ENCODE results near the gene SEC14L1.

The SEC14L1 gene

GRCh38 chr17:77150196-77150595, 9.4 kb downstream of the SEC14L1 start:
- TF ChIP-seq YY1 (IDR thresholded peaks at IDR 0.05; ENCODE audit: low read depth) (no peak), NFIC (IDR thresholded peaks at IDR 0.05) (no peak), CEBPB (IDR thresholded peaks at IDR 0.05) (no peak)
- TF ChIP-seq, protein P1, sequence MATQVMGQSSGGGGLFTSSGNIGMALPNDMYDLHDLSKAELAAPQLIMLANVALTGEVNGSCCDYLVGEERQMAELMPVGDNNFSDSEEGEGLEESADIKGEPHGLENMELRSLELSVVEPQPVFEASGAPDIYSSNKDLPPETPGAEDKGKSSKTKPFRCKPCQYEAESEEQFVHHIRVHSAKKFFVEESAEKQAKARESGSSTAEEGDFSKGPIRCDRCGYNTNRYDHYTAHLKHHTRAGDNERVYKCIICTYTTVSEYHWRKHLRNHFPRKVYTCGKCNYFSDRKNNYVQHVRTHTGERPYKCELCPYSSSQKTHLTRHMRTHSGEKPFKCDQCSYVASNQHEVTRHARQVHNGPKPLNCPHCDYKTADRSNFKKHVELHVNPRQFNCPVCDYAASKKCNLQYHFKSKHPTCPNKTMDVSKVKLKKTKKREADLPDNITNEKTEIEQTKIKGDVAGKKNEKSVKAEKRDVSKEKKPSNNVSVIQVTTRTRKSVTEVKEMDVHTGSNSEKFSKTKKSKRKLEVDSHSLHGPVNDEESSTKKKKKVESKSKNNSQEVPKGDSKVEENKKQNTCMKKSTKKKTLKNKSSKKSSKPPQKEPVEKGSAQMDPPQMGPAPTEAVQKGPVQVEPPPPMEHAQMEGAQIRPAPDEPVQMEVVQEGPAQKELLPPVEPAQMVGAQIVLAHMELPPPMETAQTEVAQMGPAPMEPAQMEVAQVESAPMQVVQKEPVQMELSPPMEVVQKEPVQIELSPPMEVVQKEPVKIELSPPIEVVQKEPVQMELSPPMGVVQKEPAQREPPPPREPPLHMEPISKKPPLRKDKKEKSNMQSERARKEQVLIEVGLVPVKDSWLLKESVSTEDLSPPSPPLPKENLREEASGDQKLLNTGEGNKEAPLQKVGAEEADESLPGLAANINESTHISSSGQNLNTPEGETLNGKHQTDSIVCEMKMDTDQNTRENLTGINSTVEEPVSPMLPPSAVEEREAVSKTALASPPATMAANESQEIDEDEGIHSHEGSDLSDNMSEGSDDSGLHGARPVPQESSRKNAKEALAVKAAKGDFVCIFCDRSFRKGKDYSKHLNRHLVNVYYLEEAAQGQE (IDR thresholded peaks at IDR 0.05; ENCODE audit: low read depth) = no peak

DNA sequence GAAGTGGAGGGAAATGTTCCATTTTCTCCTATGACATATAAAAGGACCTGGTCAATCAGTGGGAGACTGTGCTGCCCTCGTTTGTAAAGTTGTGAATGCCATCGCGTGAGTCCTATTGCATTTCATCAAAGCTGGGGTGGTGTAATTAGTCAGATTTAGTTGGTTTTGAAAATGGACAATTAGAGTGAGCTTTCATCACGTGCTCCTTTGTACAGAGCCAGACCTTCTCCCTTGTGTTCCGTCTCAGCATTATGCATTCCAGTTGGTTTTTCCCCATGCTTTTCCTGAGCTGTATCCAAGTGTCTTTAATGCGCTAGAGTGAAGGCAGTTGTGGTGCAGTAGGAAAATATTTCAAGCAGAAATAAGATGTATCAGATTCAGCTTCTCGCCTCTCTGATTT, 10.4 kb downstream of the SEC14L1 start:
- TF ChIP-seq CEBPB (IDR thresholded peaks at IDR 0.05) = no peak
- TF ChIP-seq TEAD4 (IDR thresholded peaks at IDR 0.05) = no peak
- TF ChIP-seq YY1 (IDR thresholded peaks at IDR 0.05; ENCODE audit: low read depth) = no peak
- TF ChIP-seq TCF12 (IDR thresholded peaks at IDR 0.05; ENCODE audit: low read depth) = no peak
- TF ChIP-seq RAD21 (IDR thresholded peaks at IDR 0.05; ENCODE audit: low read depth) = no peak
- no peak for TF ChIP-seq MAX (IDR thresholded peaks at IDR 0.05)
- TF ChIP-seq CREB1 (IDR thresholded peaks at IDR 0.05; ENCODE audit: low read depth) = no peak
- TF ChIP-seq EP300 (IDR thresholded peaks at IDR 0.05; ENCODE audit: borderline replicate concordance) = no peak
- TF ChIP-seq, protein P1 (IDR thresholded peaks at IDR 0.05; ENCODE audit: low read depth) = no peak
- TF ChIP-seq FOXM1 (IDR thresholded peaks at IDR 0.05; ENCODE audit: borderline replicate concordance, low read depth) = no peak
- no peak for TF ChIP-seq USF1 (IDR thresholded peaks at IDR 0.05)
- TF ChIP-seq ZBTB7A (IDR thresholded peaks at IDR 0.05; ENCODE audit: low read depth) = no peak
- TF ChIP-seq TAF1 (IDR thresholded peaks at IDR 0.05; ENCODE audit: low read depth) = no peak
- no peak for TF ChIP-seq EGR1 (IDR thresholded peaks at IDR 0.05)
- no peak for TF ChIP-seq NFIC (IDR thresholded peaks at IDR 0.05)

DNA sequence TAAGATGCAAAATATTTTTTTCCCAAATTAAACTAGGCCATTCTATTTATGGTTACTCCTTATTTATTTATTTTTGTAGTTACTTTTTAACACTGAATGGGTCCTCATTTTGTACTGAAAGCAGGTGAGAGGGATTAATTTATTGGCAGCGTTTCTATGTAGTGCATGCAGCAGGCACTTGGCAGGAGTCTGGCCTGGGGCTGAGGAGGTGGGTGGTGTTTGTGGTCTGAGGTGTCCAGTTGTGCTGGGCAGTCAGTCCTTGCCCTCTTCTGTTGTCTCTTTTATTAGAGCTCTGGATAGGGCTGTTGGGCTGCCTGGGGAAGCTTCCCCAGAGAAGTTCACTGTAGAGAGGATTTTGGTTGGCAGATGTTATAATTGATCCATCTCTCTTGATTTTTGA, 12.7 kb downstream of the SEC14L1 start:
- TF ChIP-seq CREB1 (IDR thresholded peaks at IDR 0.05; ENCODE audit: low read depth) = no peak
- no peak for TF ChIP-seq ZBTB7A (IDR thresholded peaks at IDR 0.05; ENCODE audit: low read depth)
- no peak for TF ChIP-seq FOXM1 (IDR thresholded peaks at IDR 0.05; ENCODE audit: borderline replicate concordance, low read depth)
- TF ChIP-seq, protein P1 (IDR thresholded peaks at IDR 0.05; ENCODE audit: low read depth) = no peak
- TF ChIP-seq TCF12 (IDR thresholded peaks at IDR 0.05; ENCODE audit: low read depth) = no peak
- TF ChIP-seq YY1 (IDR thresholded peaks at IDR 0.05; ENCODE audit: low read depth) = no peak
- no peak for TF ChIP-seq TEAD4 (IDR thresholded peaks at IDR 0.05)
- TF ChIP-seq EP300 (IDR thresholded peaks at IDR 0.05; ENCODE audit: borderline replicate concordance) = no peak
- TF ChIP-seq USF1 (IDR thresholded peaks at IDR 0.05) = no peak
- no peak for TF ChIP-seq MAX (IDR thresholded peaks at IDR 0.05)
- no peak for TF ChIP-seq RAD21 (IDR thresholded peaks at IDR 0.05; ENCODE audit: low read depth)
- TF ChIP-seq EGR1 (IDR thresholded peaks at IDR 0.05) = no peak
- no peak for TF ChIP-seq CEBPB (IDR thresholded peaks at IDR 0.05)
- TF ChIP-seq NFIC (IDR thresholded peaks at IDR 0.05) = no peak
- no peak for TF ChIP-seq TAF1 (IDR thresholded peaks at IDR 0.05; ENCODE audit: low read depth)

DNA sequence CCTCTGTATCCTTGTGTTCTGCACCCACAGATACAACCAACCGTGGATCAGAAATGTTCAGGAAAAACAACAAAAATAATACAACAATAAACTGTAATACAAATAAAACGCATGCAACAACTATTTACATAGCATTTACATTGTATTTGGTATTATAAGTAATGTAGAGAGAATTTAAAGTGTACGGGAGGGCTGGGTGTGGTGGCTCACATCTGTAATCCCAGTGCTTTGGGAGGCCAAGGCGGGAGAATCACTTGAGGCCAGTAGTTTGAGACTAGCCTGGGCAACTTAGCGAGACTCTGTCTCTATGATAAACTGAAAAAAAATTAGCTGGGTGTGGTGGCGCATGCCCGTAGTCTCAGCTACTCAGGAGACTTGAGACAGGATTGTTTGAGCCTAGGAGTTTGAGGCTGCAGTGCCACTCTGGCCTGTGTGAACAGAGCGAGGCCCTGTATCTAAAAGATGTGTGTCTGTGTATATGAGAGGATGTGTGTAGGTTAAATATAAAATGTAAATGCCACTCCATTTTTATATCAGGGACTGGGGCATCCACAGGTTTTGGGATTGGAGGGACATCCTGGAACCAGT, 13.3 kb downstream of the SEC14L1 start:
- TF ChIP-seq USF1 (IDR thresholded peaks at IDR 0.05) (no peak), RAD21 (IDR thresholded peaks at IDR 0.05; ENCODE audit: low read depth) (no peak), MAX (IDR thresholded peaks at IDR 0.05) (no peak), NFIC (IDR thresholded peaks at IDR 0.05) (no peak), TAF1 (IDR thresholded peaks at IDR 0.05; ENCODE audit: low read depth) (no peak), CEBPB (IDR thresholded peaks at IDR 0.05) (no peak), CREB1 (IDR thresholded peaks at IDR 0.05; ENCODE audit: low read depth) (no peak), FOXM1 (IDR thresholded peaks at IDR 0.05; ENCODE audit: borderline replicate concordance, low read depth) (no peak), ZBTB7A (IDR thresholded peaks at IDR 0.05; ENCODE audit: low read depth) (no peak), TCF12 (IDR thresholded peaks at IDR 0.05; ENCODE audit: low read depth) (no peak), TEAD4 (IDR thresholded peaks at IDR 0.05) (no peak), EGR1 (IDR thresholded peaks at IDR 0.05) (no peak), YY1 (IDR thresholded peaks at IDR 0.05; ENCODE audit: low read depth) (no peak), EP300 (IDR thresholded peaks at IDR 0.05; ENCODE audit: borderline replicate concordance) (no peak)
- TF ChIP-seq, protein P1 (IDR thresholded peaks at IDR 0.05; ENCODE audit: low read depth) = no peak

Measured in Ishikawa (cell line).